Fibroblast of upper back skin (primary cell): ENCODE results near the gene C5orf34.
"Not testable (repeated sequence)": the region's sequence is repeated elsewhere in the genome, so short reads cannot be mapped to it uniquely, and the experiment has no call there.

Experiments
- DNase-seq: peaks from one replicate; pipeline ENCODE4 v3.0.0-alpha.2; 2013

Gene C5orf34, protein sequence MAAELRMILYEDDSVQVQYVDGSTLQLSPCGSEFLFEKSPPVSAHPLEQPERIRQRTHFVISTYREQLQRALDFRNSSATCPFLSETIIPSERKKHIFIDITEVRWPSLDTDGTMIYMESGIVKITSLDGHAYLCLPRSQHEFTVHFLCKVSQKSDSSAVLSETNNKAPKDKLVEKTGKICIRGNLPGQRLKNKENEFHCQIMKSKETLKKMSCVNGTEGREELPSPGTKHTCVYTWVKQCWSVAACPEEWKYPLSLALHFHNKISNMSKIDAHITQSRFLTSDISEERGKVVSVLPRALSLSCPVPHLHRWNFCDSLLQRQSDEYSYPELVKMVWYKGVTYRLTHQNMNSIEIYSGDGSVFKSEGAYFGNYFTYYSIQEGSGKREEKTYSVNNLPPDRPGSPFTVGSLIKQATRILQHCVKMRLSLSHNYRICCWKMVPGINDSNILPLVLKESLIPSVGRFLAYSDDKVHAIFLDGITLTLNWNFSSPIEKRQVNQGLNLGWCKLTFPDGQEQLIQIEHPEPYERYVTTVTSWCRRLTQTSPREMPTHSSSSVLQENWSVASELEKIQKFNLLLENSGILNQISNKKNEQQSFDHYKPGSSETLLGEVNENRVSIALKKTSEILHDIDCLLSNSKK

DNA sequence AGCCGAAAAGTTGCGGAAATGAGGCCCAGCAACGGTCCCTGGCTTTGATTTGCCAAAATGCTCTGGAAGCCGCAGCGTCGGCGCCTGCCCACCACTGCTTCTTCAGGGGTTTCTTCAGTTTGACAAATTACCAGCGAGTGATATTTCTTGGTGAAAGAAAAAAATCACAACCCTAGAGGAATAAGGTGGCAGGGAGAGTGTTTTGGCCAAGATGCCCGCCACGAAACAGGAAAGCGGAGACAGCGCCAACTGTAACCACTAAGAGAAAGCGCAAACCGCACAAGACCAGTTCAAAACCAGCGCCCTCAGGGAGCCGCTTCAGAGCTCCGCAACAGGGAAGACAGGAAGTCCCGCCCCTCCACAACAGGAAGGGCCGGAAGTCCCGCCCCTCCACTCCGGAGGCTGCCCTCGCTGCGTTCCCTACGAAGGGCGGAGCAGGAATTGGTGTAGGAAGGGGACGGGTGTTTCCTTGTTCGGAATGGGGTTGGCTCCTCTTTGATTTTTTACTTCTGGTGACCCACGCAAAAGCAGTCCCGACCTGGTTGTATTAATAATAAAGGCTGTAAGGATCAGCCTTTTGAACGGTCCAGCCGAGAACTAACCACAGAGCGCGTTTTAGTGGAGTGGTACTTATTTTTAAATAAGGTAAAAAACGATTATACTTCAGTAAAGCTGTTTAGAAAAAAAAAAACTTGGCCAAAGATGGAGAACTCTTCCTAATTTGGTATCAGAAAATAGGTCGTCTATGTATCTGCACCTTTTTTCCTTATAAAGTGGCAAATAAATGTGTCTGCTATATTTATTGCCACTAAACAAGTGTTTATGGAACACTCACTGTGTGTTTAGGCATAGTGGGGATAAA, at the start of gene C5orf34:
TSS of gene C5orf34 (minus strand) at position 333 of the 862 bp plus-strand sequence. CDS start 5,809 bp downstream, outside the sequence.
- DNase-seq, result peak; percentile 96

DNA sequence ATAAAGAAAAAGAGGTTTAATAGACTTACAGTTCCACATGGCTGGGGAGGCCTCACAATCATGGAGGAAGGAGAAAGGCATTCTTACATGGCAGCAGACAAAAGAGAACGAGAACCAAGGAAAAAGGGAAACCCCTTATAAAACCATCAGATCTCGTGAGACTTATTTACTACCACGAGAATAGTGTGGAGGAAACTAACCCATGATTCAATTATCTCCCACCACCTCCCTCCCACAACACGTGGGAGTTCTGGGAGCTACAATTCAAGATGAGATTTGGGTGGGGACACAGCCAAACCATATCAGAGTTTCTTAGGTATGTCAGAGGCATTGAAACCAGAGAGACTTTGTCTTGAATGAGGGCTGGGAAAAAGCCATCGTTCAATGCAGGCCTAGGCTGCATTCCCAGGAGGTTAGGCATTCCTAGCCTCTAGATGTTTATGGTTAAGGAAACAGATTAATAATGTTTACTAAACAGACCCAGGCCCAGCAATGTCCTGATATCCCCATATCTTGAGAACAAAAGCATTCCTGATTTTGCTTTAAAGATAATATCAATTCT, 49.4 kb upstream of the C5orf34 start:
- no peak for DNase-seq

DNA sequence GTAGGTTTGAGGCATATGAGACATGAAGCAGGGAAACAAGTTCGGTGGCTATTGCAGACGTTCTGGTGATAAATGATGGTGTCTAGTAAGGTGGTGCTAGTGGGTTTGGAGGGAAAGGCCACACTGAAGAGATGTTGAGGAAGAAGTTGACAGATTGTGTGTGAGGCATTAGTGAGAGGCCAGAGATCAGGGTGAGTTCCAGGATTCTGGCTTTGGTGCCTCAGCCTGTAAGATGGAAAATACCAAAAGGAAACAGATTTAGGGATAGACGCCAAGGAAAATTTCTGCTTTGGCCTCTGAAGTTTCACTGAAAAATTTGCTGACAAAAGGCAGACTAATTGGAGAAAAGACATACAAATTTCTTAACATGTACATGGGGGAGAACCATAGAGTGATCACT, 48.4 kb upstream of the C5orf34 start:
- peak; percentile 39 for DNase-seq

DNA sequence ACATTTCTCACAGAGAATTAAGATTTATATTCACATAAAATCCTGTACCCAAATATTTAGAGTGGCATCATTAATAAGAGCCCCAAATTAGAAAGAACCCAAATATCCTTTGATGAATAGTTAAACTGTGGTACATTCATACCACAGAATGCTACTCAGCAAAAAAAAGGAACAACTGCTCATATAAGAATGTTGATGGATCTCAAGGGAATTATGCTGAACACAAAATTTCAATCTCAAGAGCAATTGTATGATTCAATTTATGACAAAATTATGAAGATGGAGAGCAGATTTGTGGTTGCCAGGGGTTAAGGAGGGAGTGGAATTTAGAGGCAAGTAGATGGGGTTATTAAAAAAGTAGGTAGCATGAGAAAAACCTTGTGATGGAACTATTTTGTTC, 46.4 kb upstream of the C5orf34 start:
- DNase-seq, result peak; percentile 82

DNA sequence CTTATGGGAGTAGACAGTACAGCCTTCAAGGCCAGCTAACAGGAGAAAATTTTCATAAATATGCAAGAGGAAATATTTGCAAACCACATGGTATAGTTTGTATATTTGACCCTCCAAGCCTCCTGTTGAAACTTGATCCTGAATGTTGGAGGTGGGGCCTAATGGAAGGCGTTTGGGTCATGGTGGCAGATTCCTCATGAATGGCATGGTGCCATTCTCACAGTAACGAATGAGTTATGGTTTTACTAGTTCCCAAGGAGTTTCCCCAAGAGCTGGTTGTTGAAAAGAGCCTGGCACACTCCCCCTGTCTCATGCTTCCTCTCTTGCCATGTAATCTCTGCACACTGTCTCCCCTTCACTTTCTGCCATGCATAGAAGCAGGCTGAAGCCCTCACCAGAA, 45.2 kb upstream of the C5orf34 start:
- DNase-seq, result peak; percentile 75

DNA sequence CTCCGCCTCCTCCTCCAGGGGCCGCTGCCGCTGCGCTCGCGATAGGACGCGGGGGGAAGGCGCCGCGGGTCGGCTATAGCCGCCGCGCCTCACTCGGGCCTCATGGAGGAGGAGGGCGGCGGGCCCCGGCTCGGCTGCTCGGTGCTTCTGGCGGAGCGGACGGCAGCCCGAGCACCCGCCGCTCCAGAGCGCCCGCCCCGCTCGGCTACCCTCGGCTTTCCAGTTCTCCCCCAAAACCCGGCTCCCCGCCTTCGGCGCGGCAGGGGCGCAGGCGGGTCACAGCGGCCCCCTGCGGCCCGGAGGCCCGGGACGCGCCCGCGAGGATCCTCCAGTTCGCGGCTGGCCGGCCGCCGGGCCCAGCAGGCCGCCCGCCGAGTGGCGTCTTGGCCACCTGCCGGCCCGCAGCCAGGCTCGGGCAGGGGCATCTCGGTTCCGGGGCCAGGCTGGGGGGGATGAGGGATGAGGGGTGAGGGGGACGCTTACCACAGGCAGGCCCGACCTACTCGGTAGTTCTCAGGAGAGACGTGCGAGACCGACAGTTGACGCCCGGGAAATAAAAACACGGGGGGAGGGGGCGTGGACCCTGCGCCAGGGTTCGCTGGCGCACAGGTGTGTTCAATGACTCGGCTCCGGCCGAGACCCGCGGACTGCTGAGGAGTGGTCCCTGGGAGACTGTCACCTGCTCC, 42.1 kb upstream of the C5orf34 start, which contains the start of gene PAIP1:
TSS of gene PAIP1 (minus strand) at position 221 of the 686 bp plus-strand sequence. CDS start 231 bp downstream, outside the sequence.
- peak; percentile 86 for DNase-seq

DNA sequence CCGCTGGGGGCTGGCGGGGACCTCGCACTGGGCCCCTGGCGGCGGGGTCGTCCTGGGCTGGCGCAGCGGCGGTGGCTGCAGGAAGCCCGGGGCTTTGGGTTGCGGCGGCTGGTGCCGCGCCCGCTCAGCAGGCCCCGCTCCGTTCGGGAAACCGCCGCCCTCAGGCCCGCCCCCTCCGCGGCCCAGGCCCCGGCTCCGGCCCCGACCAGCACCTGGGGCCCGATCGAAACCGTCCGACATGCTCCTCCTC, 41.6 kb upstream of the C5orf34 start:
- DNase-seq, result not testable (repeated sequence)

DNA sequence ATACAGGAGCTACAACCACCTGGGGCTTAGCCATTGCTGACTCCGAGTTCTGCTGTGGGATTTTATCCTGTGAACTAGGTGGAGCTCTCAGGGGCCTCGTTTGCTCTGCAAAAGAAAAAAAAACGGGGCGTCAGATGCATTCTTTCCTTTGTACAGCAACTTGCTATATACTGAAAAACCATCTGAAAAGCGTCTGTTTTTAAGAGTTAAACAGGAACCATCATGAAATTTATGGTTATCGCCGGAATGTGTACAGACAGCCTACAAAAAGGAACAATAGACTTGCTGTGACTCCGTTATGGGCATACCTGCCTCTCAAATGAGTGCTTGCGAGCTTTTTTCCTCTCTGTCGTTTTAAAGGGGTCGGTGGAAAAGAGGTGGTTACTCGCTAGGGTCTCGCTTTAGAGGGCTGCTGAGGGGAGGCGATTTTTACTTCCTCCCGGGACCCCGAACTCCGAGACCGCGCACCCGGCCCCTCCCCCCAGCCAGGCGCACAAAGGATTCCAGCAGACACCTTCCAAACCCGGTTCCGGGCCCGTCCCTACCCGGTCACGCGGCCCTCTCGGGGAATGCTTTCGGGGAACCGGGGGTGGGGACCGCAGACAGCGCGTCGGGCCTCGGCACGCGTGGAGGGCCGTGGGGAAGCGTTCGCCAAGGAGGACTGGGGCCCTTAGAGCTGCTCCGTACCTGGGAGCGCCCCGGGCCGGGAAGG, 41.1 kb upstream of the C5orf34 start:
- DNase-seq, result peak; percentile 25

DNA sequence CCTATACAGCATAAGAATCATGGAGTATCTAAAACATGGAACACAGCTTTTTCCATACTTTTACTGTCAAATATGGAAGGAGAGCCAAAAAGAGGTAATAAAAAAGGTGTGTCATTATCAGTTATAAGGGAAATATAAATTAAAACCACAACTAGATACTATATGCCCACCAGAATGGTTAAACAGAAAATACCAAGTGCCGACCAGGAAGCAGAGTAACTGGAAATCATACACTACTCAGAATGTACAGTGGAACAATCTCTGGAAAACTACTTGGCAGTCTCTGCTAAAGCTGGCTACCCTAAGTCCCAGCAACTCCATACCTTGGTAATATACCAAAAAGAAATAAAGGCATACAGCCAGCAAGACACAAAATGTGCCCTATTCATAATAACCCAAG, 39.5 kb upstream of the C5orf34 start:
- no peak for DNase-seq

DNA sequence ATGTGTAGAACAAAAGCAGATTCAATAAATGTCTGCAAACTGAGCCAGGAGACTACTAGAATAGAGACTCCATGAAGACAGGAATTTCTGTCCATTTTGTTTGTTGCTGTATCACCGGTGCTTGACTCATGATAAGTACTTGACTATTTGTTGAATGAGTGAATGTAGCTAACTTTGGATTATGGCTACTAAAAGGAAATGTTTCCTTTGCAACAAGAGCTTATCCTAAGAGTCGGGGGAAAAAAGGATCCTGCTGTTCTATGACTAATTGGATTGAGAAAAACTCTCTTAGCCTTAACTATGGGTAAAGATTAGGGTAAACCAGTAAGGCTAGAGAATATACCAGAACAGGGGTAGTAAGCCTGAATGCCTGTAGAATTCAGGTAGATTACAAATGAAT, 38.4 kb upstream of the C5orf34 start:
- DNase-seq, result no peak

DNA sequence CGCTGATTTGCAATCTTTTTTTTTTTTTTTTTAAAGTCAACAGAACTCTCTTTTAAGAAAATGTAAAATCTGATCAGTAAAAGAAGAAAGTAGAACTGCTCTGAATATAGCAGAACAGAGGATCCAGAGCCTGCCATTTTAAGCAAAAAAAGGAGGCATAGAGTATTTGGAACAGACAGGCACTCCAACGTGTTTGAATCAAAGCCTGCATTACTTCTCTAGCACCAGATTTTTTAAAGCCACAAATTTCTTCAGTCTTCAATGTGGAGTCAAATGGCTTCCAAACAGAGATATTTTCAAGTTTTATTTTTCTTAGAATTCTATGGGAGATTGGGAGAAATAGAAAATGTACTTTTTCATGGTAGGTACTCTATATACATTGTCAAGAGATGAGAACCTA, 36.8 kb upstream of the C5orf34 start:
- DNase-seq, result no peak

DNA sequence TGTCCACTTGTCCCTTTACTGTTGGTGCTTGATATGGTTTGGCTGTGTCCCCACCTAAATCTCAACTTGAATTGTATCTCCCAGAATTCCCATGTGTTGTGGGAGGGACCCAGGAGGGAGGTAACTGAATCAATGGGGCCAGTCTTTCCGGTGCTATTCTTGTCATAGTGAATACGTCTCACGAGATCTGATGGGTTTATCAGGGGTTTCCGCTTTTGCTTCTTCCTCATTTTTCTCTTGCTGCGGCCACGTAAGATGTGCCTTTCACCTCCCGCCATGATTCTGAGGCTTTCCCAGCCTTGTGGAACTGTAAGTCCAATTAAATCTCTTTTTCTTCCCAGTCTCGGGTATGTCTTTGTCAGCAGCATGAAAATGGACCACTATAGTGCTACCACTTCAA, 34.3 kb upstream of the C5orf34 start:
- not testable (repeated sequence) for DNase-seq

DNA sequence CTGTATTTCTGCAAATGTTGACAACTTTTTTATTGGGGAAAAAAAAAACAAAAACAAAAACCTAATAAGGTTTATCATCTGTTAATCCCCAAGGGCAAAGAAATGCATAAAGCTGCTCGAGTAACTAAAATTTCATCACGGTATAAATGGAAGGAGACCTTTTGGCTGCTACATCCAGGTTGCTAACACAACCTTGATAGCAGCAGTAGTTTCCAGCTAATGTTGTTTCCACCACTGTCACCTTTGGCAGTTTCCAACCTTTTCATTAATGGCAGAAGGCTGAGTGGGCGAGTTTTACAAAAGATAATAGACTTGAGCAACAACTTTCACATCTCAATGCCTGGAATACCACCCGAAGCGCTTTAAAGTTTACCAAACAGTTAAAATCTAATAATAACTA, 33.4 kb upstream of the C5orf34 start:
- no peak for DNase-seq

DNA sequence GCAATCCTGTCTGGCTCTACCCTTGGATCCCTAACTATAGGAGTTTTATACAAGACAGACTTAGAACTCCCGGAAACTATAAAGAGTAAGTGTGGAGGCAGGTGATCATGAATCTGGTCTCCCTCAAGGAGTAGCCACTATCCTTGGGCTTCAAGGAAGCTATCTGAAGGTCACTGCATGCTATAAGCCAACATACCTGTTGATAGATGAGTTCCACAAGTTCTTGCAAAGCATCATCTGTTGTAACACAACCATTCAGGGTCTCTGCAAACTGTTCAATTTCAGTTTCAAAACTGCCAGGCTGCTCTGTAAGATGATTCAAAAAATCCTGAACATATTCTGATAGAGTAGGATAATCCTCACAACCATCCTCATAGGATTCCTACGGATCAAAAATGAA, 32.6 kb upstream of the C5orf34 start:
- no peak for DNase-seq

DNA sequence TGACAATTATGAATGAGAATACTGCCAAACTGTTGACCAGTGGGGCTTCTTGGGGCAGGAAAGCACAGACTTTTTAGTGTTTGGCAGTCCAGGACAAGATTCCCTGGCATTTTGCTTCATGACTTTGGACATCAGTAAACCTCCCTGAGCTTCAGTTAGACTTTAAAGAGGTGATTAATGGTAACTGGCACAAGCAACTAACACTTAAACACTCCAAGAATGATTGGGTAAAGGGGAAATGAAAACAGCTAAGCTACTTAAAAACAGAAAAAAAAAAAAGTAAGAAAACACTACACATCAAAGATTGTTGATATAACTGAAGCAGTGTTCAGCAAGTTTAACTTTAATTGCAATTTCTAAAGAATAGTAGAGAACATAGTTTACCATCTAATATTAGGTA, 28.5 kb upstream of the C5orf34 start:
- DNase-seq, result no peak

DNA sequence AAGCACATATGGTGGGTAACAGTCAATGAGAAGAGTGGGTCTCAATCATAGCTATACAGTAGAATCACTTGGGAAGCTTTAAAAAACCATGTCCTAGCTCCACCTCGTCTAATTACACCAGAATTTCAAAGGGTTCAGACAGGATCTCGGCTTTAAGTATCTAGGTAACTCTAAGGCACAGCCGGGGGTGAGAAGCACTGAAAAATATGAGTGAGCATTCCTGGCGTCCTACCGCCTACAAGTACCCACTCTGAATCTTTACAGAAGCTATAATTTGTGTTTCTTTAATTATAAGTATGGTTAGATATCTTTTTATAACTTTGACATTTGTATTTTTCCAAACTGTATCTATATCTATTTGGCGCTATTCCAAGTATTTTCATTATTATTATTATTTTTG, 25.8 kb upstream of the C5orf34 start:
- DNase-seq, result no peak

DNA sequence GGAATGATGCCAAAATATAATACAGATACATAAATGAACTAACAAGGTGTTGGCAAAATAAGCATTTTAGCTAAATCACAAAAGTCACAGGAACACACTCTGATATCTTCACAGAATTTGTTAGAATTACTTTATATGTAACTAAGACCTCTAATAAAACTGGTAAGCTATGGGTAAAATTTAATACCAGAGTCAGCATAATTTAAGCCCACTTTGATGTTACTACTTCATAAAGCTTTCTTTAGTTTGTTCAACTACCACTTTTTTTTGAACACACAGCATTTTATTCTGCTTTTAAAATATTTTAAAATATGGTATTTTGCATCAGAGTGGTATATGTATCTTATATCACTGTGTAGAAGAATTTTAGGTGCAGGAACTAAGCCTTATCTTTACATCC, 22.0 kb upstream of the C5orf34 start:
- DNase-seq, result no peak

DNA sequence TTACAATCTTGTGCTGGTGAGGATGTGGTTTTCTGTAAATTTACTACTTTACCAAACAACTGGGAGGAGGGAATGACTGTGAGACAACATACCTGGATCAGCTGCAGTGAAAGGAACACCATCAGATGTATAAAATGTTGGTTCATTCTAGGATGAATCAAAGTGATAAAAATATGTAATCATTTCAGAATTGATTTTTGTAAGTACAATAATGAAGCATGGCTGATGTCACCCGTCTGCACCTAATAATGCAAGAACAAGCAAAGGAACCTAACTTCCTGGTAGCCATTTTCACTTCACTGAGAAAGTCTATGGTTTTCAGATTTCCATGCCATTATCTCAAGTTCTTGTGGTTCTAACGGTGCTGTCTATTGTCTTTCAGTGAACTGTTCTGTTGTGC, 18.7 kb upstream of the C5orf34 start:
- no peak for DNase-seq

DNA sequence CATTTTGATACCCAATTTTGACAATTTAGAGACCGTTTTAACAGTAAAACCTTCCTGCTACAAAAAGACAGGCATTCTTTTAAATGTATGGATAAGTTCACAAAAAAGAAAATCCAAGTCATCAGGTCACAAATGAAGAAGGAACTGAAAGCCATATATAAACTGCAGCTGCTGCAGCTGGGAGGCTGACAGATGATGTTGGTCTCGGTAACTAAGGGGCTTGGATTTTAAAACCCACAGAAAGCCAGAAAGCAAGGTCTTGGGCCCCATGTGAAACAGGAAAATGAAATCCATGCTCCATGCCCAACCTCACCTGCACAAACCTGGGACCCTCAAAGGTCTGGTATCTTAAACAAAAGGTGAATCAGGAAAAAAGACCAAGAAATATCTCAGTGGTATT, 15.7 kb upstream of the C5orf34 start:
- DNase-seq, result no peak

DNA sequence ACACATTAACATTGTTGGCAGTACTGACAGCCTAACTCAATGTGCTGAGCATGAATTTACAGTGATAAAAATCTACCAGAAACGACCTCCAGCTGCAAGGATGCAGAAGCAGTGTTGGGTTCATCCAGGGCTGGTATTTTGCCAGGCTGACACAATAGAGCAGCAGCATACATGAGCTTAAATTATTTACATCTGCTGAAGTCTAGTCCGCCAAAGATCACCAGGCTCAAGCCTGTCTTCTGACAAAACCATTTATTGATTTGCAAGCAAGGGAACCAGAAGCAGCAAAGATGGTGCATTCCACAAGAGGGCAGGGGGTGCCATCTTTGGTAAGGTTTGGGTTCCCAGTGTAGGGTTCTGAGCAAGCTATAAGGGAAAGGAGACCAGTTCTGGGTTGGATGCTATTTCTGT, 8.7 kb upstream of the C5orf34 start:
- peak; percentile 27 for DNase-seq

DNA sequence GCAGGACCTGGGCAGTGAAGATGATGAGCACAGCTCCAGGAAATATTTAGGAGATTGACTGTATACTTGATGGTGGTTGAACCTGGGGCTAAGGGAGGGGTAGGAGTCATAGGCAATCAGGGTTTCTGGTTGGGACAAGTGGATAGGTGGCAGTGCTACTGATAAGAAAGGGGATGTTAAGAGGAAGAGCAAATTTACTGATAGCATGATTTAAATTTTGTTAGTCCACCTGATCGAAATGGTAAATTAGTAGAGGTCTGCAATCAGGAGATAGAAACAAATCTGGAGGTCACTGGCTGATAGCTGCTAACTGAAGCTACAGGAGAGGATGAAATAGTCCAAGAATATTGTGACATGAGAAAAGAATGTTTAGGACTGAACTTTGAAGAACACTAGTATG, 5.7 kb upstream of the C5orf34 start:
- no peak for DNase-seq

DNA sequence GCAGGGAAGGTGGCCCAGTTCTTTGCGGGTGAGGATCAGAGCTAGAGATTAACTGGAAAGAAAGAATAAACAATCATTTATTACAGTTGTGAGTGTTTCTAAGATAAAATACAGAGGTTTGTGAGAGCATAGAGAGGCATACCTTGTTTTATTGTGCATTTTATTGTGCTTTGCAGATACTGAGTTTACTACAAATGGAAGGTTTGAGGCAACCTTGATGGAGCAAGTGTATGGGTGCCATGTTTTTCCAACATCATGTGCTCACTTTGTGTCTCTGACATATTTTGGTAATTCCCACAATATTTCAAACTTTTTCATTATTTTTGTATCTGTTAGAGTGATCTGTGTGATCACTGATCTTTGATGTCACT, 715 bp upstream of the C5orf34 start:
- no peak for DNase-seq
